ENCODE results near the gene MBD5. TPM values are rescaled to one million over a fixed set of nuclear protein-coding genes. Genes with fewer than 3 reads are reported as not detected.

The MBD5 gene
- total and polyA plus RNA-seq, 4 donors, result 2.0 to 15.9 (median 9.5) TPM

GRCh38 chr2:148538375-148538774, 517.5 kb downstream of the MBD5 start:
- Histone ChIP-seq H3K36me3 (ENCODE audit: control insufficient read depth in 4 of 4, insufficient read depth in 3 of 4, low read depth in 1 of 4, low read length in 3 of 4) (no peaks in the 10 kb centered on the region), H3K4me1 (ENCODE audit: control insufficient read depth in 4 of 4, insufficient read depth in 4 of 4, low read length in 3 of 4) (no peaks in the 10 kb centered on the region), H3K9ac (ENCODE audit: low read depth in 1 of 2, low read length in 2 of 2) (no peak overlapping the region), H3K4me3 (ENCODE audit: low read depth in 1 of 3, low read length in 3 of 3) (no peak overlapping the region), H3K9me3 (ENCODE audit: control insufficient read depth in 4 of 4, low read length in 3 of 4) (no peaks in the 10 kb centered on the region), H3K27ac (ENCODE audit: low read depth in 1 of 2, low read length in 2 of 2) (no peak overlapping the region), H3K27me3 (ENCODE audit: control insufficient read depth in 4 of 4, insufficient read depth in 4 of 4, low read length in 3 of 4) (no peaks in the 10 kb centered on the region)
- 71% methylated on average over 1 of the region's 1 CpG for WGBS
- DNase-seq (ENCODE audit: low spot score), result no peak
- TF ChIP-seq SP1 (IDR thresholded peaks at IDR 0.05), result no peak
- TF ChIP-seq TAF1 (conservative IDR thresholded peaks at IDR 0.05), result no peak

GRCh38 chr2:148540022-148540421, 519.1 kb downstream of the MBD5 start:
- Histone ChIP-seq H3K27ac (ENCODE audit: low read depth in 1 of 2, low read length in 2 of 2) (no peak overlapping the region), H3K4me1 (ENCODE audit: control insufficient read depth in 4 of 4, insufficient read depth in 4 of 4, low read length in 3 of 4) (no peaks in the 10 kb centered on the region), H3K9me3 (ENCODE audit: control insufficient read depth in 4 of 4, low read length in 3 of 4) (no peaks in the 10 kb centered on the region), H3K9ac (ENCODE audit: low read depth in 1 of 2, low read length in 2 of 2) (no peak overlapping the region), H3K27me3 (ENCODE audit: control insufficient read depth in 4 of 4, insufficient read depth in 4 of 4, low read length in 3 of 4) (no peaks in the 10 kb centered on the region), H3K36me3 (ENCODE audit: control insufficient read depth in 4 of 4, insufficient read depth in 3 of 4, low read depth in 1 of 4, low read length in 3 of 4) (no peaks in the 10 kb centered on the region), H3K4me3 (ENCODE audit: low read depth in 1 of 3, low read length in 3 of 3) (no peak overlapping the region)
- DNase-seq (ENCODE audit: low spot score), result no peak
- 78% methylated on average over 8 of the region's 8 CpGs for WGBS
- TF ChIP-seq RXRA (IDR thresholded peaks at IDR 0.05), result no peak
- TF ChIP-seq SP1 (IDR thresholded peaks at IDR 0.05), result no peak
- no peak for TF ChIP-seq HNF4A (conservative IDR thresholded peaks at IDR 0.05)
- TF ChIP-seq CTCF (IDR thresholded peaks at IDR 0.05; ENCODE audit: low read depth, low read length, missing input control), result no peak
- TF ChIP-seq FOXA1 (IDR thresholded peaks at IDR 0.05), result no peak

- Histone ChIP-seq H3K9ac (ENCODE audit: low read depth in 1 of 2, low read length in 2 of 2) (no peak overlapping the region), H3K4me1 (ENCODE audit: control insufficient read depth in 4 of 4, insufficient read depth in 4 of 4, low read length in 3 of 4) (no peaks in the 10 kb centered on the region), H3K9me3 (ENCODE audit: control insufficient read depth in 4 of 4, low read length in 3 of 4) (no peaks in the 10 kb centered on the region), H3K36me3 (ENCODE audit: control insufficient read depth in 4 of 4, insufficient read depth in 3 of 4, low read depth in 1 of 4, low read length in 3 of 4) (no peaks in the 10 kb centered on the region), H3K27ac (ENCODE audit: low read depth in 1 of 2, low read length in 2 of 2) (no peak overlapping the region), H3K27me3 (ENCODE audit: control insufficient read depth in 4 of 4, insufficient read depth in 4 of 4, low read length in 3 of 4) (no peaks in the 10 kb centered on the region), H3K4me3 (ENCODE audit: low read depth in 1 of 3, low read length in 3 of 3) (no peak overlapping the region)
- no peak for DNase-seq (ENCODE audit: low spot score)
- TF ChIP-seq RAD21 (IDR thresholded peaks at IDR 0.05), result no peak
- TF ChIP-seq JUND (IDR thresholded peaks at IDR 0.05), result no peak
- no peak for TF ChIP-seq RXRA (IDR thresholded peaks at IDR 0.05)
- TF ChIP-seq EGR1 (IDR thresholded peaks at IDR 0.05; ENCODE audit: low read depth in 2 of 2), result no peak
- TF ChIP-seq CTCF (IDR thresholded peaks at IDR 0.05; ENCODE audit: low read depth, low read length, missing input control), result no peak
- TF ChIP-seq FOXA2 (IDR thresholded peaks at IDR 0.05), result no peak
- 94% methylated on average over 3 of the region's 3 CpGs for WGBS
Measured at GRCh38 chr2:148541792-148542191, 520.9 kb downstream of the MBD5 start.

GRCh38 chr2:148542614-148543013, 521.7 kb downstream of the MBD5 start:
- Histone ChIP-seq H3K9me3 (ENCODE audit: control insufficient read depth in 4 of 4, low read length in 3 of 4) (no peaks in the 10 kb centered on the region), H3K4me3 (ENCODE audit: low read depth in 1 of 3, low read length in 3 of 3) (no peak overlapping the region), H3K36me3 (ENCODE audit: control insufficient read depth in 4 of 4, insufficient read depth in 3 of 4, low read depth in 1 of 4, low read length in 3 of 4) (no peaks in the 10 kb centered on the region), H3K4me1 (ENCODE audit: control insufficient read depth in 4 of 4, insufficient read depth in 4 of 4, low read length in 3 of 4) (no peaks in the 10 kb centered on the region), H3K9ac (ENCODE audit: low read depth in 1 of 2, low read length in 2 of 2) (no peak overlapping the region), H3K27me3 (ENCODE audit: control insufficient read depth in 4 of 4, insufficient read depth in 4 of 4, low read length in 3 of 4) (no peaks in the 10 kb centered on the region), H3K27ac (ENCODE audit: low read depth in 1 of 2, low read length in 2 of 2) (no peak overlapping the region)
- 80% methylated on average over 6 of the region's 6 CpGs for WGBS
- no peak for TF ChIP-seq SP1 (IDR thresholded peaks at IDR 0.05)
- no peak for TF ChIP-seq RAD21 (IDR thresholded peaks at IDR 0.05)
- no peak for TF ChIP-seq REST (IDR thresholded peaks at IDR 0.05)
- TF ChIP-seq NR2F2 (IDR thresholded peaks at IDR 0.05), result no peak
- no peak for TF ChIP-seq ZBTB33 (IDR thresholded peaks at IDR 0.05)
- TF ChIP-seq HNF4G (IDR thresholded peaks at IDR 0.05), result no peak
- no peak for TF ChIP-seq MAX (IDR thresholded peaks at IDR 0.05)
- TF ChIP-seq FOXA1 (IDR thresholded peaks at IDR 0.05), result no peak
- no peak for DNase-seq (ENCODE audit: low spot score)

All from liver (tissue), 9 donors.